Stimulated activated CD8-positive, alpha-beta memory T cell treated with anti-CD3 and anti-CD28 coated beads, Interleukin-7, amount 100 ng/mL, for 24 hours (primary cell): ENCODE data around the gene POU2AF3.
"Not testable (repeated sequence)": the region's sequence is repeated elsewhere in the genome, so short reads cannot be mapped to it uniquely, and the experiment has no call there.

Source experiments
- DNase-seq: peaks from one replicate; pipeline ENCODE4 v3.0.0-alpha.2; 2020; ENCODE audit warnings: low read depth

The POU2AF3 gene, protein sequence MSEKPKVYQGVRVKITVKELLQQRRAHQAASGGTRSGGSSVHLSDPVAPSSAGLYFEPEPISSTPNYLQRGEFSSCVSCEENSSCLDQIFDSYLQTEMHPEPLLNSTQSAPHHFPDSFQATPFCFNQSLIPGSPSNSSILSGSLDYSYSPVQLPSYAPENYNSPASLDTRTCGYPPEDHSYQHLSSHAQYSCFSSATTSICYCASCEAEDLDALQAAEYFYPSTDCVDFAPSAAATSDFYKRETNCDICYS

DNA sequence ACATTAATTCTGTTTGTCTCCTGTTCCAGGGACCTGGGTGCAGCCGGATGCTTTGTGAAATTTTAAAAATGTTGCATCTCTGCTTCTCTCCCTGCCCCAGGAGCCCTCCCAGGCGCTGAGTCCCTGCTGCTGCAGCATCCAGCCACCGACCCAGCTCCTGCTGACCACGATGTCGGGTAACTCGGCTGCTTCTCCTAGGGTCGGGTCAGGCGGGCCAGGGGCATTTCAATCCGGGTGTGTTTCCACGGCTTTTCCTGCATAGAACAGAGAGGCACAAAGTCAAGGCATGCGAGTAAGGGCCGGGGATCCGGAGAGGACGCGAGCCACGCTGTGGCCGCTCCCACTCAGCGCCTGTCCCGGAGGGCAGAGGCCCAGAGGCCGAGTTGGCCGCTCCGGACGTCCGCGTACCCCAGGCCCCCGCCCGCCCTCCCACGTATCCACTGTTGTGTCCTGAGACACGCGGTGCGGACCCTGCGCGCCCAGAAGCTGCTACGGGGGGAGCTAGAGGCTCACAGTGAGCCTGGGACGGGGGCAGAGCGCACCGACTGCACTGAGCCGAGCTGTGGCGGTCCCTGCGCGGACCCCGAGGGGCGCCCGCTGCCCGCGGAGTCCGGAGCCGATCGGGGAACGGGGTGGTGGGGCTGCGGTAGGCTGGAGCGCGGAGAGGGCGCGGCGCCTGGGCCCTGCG lies at the start of gene POU2AF3:
POU2AF3 (plus strand) TSS at position 134 of the 688 bp plus-strand sequence; CDS start at position 170, 36 bp downstream.
- DNase-seq, result no peak

DNA sequence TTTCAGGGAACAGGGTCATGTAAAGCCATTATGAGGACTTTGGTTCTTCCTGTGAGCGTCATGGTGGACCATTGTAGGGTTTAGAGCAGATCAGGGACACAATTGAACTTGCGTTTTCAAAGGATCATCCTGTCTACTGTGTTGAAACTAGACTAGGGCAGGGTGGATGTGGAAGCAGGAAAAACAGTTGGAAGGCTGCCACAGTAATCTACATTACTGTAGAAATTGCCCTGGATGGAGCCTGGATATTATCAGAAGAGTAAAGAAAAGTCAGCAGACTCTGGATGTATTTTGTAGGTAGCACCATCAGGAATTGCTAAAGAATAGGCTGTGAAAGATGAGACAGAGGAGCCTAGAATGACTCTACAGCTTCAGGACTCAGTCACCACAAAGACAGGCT lies 47.4 kb upstream of the POU2AF3 start:
- no peak for DNase-seq

DNA sequence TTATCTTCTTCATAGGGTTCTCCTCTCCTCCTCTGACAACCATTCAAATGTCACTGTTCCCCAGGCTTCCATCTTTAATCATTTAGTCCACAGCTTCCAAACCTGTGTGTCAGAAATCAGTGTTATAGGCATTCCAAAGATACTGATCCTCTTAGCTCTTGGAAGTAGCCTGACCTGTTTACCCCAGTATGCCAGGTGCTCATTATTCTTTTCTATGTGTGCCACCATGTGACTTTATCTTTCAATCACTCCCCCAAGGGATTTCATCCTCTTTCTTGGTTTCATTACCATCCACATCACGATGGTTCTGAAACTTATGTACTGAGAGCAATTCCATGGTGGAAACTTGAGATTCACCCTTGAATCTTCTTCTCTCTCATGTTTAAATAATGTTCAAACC lies 45.2 kb upstream of the POU2AF3 start:
- no peak for DNase-seq

DNA sequence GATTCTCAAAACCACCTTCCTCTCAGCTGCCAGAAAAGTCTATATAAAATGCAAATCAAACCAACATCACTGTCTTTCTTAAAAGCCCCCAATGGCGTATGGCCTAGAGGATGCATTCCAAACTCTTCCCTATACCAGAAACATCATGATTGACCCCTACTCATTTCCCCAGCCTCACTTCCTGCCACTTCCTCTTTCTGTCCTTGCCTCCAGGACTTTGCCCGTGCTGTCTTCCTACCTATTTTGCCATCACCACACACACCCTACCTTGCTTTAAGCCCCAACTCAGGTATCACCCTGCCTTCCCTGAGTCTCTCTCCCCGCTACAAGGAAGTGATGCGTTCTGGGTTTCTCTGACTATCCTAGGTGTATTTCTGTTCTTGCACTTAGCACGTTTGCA lies 44.7 kb upstream of the POU2AF3 start:
- no peak for DNase-seq

DNA sequence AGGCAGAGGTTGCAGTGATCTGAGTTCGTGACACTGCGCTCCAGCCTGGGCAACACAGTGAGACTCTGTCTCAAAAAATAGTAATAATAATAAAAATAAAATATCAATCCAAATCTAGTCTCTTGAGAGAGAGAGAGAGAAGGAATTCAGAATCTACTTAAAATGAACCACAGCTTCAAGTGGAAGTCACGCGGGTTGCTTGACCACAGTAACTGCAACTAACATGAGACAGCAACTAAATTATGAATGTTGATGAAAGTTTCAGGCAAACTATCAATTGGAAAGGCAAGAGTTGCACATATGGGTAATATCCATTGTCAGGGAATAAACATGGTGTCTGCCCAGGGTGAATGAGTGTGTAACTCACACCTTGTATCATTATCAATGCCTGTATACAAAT lies 40.3 kb upstream of the POU2AF3 start:
- DNase-seq, result no peak

DNA sequence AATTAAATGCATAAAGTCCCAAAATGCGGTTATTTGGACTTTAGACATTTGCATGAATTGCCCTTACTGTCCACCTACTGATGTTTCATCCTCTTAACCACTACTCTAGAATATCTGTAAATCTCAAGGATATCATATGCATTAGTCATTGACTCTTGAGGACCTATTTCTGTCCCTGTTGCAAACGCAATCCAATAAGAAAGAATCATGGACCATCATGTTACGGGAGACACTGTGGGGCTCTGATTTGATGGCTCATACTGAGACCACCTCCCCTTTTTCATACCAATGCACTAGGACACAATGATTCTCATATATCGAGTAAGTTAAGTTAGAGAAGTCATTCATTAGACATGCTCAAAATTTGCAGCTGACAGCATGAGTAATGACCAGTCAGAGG lies 38.5 kb upstream of the POU2AF3 start:
- DNase-seq, result no peak

DNA sequence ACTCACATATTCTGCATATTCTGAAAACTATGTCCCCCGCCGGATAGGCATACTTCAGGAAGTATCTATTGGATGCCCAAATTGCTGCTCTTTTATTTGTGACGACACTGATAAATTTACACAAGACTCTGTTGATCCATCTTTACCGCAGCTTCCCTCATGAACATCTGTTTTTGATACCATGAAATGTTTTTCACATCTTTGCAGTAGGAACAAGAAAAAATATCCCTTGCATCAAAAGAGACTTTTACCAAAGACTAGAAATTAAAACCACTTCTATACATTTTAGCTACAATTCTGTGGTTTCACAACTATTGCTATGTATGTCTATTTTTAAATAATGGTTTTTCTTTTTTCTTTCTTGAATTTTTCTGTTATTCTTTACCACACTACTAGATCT lies 37.5 kb upstream of the POU2AF3 start:
- DNase-seq, result no peak

DNA sequence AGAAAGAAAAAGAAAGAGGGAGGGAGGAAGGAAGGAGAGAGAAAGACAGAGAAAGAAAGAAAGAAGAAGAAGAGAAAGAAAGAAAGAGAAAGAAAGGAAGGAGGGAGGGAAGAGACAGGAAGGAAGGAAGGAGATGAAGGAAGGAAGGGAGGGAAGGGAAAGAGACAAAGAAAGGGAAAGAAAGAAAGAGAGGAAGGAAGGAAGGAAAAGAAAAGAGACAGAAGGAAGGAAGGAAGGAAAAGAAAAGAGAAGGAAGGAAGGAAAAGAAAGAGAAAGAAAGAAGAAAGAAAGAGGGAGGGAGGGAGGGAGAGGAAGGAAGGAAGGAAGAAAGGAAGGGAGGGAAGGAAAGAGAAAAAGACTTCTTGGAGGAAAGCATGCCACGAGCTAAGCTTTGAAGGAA lies 33.7 kb upstream of the POU2AF3 start:
- DNase-seq, result no peak

DNA sequence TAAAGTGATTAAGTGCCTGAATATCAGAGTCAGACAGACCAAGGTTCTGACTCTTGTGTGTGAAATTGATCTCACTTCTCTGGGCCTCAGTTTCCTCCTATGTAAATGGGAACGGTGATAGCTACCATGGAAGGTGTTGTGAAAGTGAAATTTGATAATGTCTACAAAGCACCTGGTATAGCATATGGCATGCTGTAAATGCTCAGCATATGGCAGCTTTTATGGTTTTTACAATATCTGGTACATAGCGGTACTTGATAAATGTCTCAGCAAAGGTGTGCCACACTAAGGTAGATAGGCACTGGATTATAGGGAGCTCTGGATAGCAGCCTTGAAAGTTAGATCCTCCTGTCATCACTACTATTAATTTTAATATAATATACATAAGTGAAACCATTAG lies 32.9 kb upstream of the POU2AF3 start:
- no peak for DNase-seq

DNA sequence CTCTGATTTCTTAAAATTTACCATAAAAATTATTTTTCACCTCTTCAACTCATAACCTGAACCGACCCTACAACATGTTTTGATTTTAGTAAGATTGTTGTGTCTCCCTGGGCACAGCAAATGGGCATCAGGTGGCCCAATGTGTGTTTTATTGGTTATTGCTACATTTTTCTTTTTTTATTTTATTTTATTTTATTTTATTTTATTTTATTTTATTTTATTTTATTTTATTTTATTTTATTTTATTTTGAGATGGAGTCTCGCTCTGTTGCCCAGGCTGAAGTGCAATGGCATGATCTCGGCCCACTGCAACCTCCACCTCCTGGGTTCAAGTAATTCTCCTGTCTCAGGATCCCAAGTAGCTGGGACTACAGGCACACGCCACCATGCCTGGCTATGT lies 30.0 kb upstream of the POU2AF3 start:
- not testable (repeated sequence) for DNase-seq

DNA sequence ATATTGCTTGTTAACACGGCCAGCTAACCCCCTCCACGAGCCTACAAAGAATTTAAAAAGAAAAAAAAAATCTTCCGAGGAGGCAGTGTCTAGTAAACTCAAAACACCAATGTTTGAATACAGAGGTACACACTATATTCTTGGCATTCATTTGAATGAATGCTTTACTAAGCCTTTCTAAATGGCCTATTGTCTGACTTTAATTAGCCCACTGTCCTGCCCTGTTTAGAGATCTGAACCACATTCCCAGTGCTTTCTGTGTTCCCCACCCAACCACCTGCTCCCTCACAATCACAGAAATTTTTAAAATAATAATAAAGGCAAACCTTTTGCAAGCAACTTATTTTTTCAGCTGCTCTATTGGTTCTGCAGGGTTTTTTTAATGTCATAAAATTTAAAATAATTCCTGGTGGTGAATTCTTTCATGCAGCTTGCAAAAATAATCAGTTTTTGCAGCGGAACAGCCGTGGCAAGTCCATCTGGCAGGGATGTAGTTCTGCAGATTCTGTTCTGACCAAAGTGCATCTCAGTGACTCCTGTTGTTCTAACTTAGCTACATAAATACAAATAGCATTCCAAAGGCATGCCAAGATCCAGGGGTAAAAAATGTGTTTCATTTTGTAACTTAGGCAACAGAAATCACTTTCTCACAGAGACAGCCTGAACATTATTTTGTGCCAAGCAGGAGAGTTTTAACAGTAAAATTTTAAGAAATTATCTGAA lies 29.0 kb upstream of the POU2AF3 start:
- no peak for DNase-seq

DNA sequence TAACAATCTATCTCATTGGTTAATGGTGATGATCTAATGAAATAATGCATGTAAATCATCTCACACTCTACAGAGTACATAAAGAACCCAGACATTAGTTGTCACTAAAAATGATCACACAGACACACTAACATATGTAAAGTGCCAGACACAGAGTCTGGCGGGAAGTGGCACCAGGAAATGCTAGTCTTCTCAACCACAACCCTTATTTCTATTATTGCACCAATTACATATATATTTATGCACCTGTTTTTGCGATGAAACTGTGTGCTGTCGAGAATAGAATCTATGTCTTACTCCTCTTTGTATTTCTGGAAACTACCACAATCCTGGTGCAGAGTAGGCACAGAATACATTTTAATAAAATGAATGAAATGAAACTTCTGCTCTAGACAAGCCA lies 25.9 kb upstream of the POU2AF3 start:
- no peak for DNase-seq

DNA sequence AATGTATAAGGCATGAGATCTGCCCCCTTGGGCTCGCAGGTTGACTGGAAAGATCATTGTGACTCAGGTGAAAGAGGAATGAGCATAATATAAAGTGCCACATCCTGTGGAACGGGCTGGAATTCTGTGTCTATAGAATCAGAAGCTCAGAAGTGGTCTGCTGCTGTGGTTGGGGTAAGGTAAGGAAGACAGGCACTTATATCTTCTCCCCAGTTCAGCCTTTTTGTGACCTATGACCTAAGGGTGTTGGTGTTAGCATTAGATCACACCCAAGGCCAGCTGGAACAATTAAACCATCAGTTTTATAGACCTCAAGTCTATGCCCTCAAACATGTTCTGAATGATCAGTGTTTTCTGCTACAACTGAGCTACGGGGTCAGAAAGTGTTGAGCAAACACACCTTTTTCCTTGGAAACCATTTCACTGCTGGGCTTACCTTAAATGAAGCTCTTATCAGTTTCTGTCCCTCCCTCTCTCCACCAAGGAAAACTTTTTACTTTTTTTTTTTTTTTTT lies 15.7 kb upstream of the POU2AF3 start:
- DNase-seq, result no peak

DNA sequence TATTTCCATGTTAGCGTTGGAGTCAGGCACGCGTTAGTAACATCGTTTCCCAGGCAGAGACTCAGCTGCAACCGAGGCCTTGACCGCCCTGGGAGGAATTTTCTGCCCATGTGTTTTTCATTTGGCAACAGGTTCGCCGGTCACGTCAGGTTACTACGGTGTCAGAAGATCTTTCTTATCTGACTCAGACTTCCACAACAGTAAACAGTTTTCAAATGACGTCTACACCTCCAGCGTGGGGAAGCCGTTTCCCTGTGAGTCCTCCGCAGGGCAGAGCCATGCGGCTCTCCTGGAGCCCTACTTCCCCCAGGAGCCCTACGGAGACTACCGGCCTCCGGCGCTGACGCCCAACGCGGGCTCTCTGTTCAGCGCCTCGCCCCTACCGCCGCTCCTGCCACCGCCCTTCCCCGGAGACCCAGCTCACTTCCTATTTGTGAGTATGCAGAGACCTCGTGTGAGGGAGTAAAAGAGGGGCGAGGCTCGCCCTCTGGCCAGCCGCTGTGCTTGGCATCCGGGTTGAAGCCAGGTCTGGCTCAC lies 14.3 kb upstream of the POU2AF3 start:
- no peak for DNase-seq

DNA sequence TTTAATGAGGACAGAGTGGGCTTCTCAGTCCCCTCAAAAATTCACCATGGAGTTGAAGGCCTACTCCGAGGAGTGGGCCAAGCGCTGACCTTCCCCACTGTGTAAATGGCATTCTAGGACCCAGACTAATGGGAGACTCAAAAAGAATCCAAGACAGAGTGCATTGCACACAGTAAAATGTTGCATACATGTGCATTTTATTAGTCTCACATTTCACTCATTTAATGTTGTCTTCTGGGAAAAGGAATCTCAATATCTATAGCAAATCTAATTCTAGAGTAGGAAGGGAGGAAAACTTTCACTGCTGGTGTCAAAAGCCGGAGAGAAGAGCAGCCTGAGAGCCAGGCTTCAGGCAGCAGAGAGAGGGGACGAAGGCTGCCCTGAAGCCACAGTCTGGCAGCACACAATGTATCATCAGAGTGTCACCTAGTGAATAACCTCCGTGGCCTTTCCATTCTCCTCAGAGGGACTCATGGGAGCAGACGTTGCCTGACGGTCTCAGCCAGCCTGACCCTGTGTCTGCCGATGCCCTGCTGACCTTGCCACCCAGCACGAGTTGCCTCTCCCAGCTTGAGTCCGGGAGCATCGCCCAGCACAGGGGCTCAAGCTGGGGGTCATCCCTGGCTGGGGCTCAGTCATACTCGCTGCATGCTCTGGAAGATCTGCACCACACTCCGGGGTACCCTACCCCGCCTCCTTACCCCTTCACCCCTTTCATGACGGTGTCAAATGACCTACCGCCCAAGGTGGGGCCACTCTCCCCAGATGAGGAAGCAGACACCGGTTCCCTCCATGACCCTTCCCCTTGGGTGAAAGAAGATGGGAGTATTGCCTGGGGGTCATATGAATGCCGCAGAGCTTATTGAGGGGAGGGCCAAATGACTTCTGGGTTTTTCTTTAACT lies 12.9 kb upstream of the POU2AF3 start:
- DNase-seq, result no peak

DNA sequence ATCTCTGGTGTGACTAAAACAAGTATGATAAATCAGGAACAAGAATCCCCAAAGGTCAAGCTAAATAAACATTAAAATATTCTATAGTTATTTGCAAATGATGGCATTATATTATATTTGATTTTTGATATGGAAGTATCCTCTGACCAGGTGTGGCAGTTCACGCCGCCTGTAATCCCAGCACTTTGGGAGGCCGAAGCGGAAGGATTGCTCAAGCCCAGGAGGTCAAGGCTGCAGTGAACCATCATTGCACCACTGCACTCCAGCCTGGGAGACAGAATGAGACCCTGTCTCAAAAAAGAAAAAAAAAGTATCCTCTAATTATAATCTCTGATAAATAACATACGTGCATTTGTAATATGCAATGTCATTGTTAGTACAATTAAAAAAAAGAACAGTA lies 6.6 kb upstream of the POU2AF3 start:
- no peak for DNase-seq

DNA sequence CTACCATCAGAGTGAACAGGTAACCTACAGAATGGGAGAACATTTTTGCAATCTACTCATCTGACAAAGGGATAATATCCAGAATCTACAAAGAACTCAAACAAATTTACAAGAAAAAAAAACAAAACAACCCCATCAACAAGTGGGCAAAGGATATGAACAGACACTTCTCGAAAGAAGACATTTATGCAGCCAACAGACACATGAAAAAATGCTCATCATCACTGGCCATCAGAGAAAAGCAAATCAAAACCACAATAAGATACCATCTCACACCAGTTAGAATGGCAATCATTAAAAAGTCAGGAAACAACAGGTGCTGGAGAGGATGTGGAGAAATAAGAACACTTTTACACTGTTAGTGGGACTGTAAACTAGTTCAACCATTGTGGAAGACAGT lies 5.9 kb upstream of the POU2AF3 start:
- not testable (repeated sequence) for DNase-seq

DNA sequence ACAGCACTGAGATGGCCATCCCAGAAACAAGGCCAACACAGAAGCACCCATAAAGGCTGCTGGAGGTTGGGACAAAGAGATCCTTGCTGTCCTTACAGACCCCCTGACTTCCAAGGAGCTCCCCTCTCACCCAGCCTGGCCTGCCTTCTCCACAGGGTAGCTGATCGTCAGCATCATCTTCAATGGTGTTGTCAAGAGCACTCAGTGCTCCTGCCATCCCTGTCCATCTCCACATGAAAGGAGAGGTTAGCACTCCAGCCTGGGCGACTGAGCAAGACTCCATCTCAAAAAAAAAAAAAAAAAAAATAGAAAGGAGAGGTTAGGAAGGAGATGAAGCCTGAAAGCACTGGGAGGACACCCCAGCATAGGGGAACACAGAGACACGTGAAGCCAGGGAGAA lies 2.1 kb upstream of the POU2AF3 start:
- no peak for DNase-seq

DNA sequence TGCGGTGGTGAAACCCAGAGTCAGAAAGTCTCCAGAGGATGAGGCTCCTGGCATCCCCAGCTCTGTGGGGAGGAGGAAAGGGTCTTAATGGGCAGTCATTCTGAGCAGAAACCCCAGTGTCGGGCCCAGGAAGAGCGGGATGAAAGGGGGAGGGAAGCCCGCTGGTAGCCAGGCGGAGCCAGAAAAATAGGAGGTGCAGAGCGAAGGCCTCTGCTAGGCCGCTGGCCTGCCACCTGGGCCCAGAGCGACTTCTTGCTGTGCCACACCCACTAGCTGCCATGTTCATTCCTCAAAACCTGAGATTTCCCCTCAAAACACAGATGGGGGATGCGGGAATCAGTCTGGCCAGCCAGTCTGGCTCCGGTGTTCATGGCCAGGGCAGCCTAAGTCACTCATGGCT lies 650 bp upstream of the POU2AF3 start:
- DNase-seq, result no peak

DNA sequence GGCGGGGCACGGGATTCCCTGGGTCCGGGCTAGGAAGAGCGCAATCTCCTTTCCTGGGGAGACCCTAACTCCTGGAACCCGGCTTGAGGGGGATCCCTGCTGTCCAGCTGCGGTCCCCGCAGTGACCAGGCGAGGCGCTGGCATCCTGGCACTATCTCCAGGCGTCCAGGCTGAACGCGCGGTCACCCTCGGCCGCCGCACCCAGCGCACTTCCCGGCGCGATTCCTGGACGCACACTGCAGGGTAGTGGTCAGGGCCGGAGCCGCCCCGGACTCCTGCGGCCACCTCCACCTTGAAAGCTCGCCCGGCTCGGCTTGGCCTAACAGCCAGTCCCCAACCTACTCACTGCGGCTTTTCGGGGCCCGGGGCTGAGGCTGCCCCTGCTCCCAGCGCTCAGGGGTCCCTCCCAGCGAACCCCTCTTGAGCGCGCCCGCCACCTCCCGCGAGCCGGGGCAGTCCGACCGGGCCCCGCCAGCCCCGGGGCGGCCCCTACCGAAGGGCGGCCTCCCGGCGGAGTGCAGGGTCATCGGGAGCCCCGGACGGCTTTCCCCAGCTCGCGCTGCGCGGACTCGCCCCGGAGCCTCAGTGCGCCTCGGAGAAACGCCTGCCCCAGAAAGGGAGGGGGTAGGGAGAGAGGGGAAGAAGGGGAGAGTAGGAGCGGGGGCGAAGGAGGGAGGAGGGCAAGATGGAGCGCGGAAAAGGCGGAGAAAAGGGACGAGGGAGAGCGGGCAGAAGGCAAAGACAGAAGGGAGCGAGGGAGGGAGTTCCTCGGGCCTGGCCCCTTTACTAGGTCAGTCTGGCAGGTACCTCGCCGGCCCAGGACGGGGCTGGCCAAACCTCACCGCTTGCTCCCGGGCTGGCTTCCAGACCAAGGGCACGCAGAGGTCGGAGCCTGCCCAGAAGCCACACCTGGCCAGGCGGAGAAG lies 1.0 kb downstream of the POU2AF3 start:
- DNase-seq, result no peak

DNA sequence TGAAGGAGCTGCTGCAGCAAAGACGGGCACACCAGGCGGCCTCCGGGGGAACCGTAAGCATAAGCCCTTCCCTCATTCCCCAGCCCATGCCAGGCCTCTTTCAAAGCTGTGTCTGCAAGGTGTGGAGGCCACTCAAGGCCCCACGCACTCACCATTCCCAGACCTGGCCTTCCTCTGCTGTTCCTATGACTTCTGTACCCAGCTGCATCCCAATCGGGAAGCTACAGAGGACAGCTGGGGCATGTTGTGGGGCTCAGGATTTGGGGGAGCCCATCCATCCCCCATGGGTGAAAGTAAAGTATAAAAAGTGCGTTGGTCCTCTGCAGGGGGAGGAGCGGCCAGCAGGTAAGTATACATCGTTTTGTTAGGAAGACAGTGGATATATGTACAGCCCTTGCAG lies 2.2 kb downstream of the POU2AF3 start:
- DNase-seq, result no peak
